Activated gamma-delta T cell treated with Interleukin-2 at 50 U/mL for 16 hours (primary cell): Measurements from ENCODE around the gene UBR3.

ENCODE experiments used
- DNase-seq: peaks from one replicate; pipeline ENCODE4 v3.0.0-alpha.2; 2020

The UBR3 gene

GRCh38 chr2:170006587-170007325 lies 179.5 kb downstream of the UBR3 start:
- DNase-seq, result no peak

GRCh38 chr2:170009209-170009608 lies 182.0 kb downstream of the UBR3 start:
- no peak for DNase-seq

- no peak for DNase-seq
These were observed 185.5 kb downstream of the UBR3 start for GRCh38 chr2:170012773-170013172.

GRCh38 chr2:170013802-170014551 lies 186.7 kb downstream of the UBR3 start:
- DNase-seq, result no peak

DNA sequence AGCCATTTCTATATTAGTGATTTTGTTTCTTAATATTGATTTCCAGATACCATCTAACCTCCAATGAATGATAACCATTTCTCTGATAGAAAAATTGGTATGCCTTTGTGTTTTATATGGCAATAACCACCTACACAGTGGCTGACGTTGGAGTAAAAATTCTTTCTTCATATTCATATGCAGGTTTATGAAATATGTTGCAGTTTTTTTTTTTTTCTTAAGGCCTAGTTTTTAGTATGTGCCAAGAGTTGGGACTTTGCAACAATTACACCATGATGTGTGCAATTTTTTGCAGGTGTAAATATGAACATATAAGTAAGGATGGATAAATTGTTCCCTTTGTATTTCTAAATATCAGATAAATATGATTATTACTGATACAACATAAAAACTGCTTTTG lies 187.5 kb downstream of the UBR3 start:
- DNase-seq, result no peak

DNA sequence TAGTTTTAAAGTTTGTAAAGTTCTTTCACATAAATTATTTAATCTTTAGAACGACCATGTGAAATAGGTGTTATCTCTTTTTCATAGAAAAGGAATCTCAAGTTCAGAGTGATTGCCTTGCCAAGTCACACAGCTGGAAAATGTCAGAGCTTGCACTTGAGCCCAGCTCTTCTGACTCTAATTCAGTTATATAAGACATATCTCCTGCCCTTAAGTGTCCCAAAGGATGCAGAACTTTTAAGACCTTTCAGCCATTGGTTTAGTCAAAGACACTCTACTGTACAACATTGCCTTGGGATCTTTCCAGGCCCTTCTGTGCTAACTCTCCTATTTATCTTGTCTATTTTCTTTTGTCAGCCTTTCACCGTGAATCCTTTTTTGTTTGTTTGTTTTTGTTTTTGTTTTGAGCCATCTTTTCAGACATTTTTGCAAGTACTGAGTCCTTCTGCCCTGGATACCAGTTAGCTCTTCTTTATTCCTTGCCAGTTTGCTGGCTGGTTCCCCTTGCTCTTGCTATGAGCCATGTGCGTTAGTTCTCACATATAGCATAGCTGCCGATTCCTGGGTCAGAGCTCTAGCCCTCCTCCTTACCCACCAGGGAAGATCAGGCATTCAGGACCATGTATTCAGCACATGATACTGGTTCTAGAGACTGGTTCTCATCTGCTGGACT lies 190.7 kb downstream of the UBR3 start:
- no peak for DNase-seq

DNA sequence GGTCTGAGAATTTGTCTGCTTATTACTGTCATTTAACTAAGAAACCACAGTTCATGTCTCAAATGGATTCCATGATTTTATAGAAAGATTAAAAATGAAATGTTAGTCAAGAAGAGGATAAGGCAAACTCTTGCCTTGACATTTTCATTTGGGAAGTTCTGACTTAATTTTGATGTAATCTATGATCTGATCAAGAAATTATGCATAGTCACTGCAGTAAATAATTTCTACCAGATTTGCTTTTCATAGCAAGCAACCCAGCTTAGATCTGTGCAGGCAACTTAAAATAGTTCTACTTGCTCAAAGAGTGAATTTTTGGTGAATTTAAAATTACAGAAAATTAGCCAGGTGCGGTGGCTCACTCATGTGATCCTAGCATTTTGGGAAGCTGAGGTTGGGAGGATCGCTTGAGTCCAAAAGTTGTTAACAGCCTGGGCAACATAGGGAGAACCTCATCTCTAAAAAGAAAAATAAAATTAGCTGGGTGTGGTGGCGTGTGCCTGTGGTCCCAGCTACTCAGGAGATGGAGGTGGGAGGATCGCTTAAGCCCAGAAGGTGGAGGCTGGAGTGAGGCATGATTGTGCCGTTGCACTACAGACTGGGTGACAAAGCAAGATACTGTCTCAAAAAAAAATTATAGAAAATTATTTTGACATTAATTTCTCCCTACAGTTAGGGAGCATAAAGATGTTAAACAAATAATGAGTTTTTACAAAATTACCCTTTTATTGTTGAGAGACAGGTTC lies 192.0 kb downstream of the UBR3 start:
- no peak for DNase-seq

GRCh38 chr2:170020777-170021176 lies 193.5 kb downstream of the UBR3 start:
- no peak for DNase-seq

DNA sequence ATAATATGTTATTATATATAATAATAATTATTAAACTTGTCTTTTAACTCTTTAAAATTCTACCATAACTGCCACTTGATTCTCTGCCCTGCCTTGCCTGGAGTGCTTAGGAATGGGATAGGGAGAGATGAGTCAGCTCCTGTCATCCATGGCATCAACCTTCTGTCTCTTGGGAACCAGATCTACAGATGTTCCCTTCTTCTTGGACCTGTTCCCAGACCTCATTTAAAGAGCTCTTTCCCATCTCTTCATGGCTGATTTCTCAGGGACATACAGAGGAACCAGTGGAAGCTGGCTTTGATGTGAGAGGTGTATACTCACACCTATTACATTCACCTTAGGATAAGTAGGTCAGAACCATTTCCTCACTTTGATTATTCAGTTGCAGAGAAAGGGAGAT lies 195.4 kb downstream of the UBR3 start:
- no peak for DNase-seq

DNA sequence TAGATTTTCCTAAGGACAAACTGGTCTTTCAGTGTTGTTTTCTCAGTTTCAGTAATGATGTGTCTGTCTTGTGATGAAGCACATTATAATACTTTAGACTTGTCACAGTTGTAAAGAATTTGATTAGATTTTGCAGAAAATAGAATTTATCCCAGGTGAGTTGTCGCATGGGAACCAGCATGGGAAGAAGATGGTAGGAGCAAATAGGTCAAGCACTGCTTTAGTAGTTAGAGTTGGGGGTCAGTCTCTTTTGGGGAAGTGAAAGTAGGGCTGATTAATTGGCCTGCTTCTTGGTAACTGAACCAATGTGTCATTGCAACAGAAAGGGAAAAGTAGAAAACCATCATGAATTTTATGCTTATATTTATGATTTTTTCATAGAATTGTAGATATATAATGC lies 197.5 kb downstream of the UBR3 start:
- no peak for DNase-seq

- no peak for DNase-seq
These were observed 198.0 kb downstream of the UBR3 start for GRCh38 chr2:170025223-170025622.

GRCh38 chr2:170026361-170026760 lies 199.1 kb downstream of the UBR3 start:
- DNase-seq, result no peak

GRCh38 chr2:170029551-170029950 lies 202.3 kb downstream of the UBR3 start:
- no peak for DNase-seq

DNA sequence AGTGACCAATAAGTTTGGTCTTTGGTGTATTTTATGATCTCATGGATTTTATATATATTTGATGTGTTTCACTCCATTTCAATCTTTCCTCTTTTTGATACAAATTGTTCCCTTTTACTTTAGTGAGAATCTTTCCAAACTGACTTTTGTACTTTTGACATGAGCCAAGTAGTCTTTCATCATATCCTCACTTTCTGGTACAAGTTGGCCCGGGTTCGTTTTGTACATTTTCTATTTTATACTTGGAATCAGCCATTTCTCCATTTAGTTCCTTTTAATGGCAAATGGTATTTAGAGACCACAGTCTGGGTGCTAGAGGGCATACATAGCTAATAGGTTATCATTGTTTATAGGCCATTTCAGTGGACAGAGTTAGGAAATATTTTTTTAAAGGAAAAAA lies 202.8 kb downstream of the UBR3 start:
- DNase-seq, result no peak

DNA sequence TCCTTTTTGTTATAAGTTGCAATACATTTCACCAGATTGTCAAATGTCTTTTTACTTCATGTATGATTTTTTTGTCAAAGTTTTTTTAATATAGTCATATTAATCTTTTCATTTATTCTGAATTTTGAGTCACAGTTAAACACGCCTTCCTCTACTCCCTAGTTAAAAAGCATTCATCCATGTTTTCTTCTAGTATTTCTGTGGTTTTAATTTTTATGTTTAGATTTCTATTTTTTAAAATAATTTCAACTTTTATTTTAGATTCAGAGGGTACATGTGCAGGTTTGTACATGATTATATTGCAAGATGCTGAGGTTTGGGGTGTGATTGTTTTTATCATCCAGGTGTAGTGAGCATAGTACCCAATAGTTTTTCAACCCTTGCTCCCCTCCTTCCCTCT lies 204.0 kb downstream of the UBR3 start:
- DNase-seq, result no peak

DNA sequence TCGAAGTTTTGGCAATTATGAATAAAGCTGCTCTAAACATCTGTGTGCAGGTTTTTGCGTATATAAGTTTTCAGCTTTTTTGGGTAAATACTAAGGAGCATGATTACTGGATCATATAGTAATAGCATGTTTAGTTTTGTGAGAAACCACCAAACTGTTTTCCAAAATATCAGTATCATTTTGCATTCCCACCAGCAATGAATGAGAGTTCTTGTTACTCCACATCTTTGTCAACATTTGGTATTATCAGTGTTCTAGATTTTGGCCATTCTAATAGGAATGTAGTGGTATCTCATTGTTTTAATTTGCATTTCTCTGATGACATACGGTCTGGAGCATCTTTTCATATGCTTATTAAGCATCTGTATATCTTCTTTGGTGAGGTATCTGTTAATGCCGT lies 207.3 kb downstream of the UBR3 start:
- no peak for DNase-seq

DNA sequence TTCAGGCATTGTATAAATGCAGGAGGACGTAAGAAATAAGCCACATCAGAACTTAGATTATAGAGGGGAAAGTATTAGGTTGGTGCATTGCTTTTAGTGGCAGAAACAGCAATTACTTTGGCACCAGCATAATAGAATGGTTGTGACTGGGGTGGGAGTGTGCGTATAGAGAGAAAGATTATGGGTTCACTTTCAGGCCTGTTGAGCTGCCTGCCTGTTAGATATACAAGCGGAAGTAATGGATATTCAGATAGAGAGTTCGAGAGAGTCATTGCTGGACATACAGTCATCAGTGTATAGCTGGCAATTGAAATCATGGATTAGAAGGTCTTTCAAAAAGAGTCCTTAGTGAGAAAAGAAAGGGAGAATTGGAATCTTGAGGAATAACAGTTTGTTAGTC lies 211.5 kb downstream of the UBR3 start:
- no peak for DNase-seq

DNA sequence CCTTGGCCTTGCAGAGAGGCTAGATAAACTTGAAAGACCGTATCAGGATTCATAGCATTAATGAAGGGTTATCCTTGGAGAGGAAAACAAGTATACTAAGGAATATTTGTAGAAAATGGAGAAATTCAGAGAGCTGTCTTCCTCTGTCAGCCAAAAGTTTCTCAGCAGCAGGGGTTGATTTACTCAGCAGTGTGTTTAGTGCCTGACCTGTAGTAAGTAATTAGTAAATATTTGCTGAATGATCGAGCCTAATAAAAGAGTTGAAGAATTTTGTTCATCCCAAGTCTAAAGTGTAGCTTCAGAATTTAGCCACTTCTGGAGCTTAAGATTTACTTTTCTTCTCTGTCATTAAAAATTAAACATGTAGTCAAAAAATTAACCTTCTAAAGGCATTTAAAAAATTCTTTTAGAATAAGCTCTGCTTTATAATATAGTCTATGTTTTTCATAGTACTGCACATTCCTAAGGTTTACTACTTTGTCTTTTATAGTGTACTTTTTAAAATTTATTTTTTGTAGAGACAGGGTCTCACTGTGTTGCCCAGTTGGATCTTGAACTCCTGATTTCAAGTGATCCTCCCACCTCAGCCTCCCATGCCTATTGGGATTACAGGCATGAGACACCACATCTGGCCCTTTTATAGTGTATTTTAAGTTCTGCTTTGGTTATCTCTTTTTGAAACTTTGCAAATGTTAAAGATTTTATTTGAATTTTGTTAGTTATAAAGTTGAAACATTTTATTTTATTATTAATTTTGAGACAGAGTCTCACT lies 212.3 kb downstream of the UBR3 start:
- no peak for DNase-seq

DNA sequence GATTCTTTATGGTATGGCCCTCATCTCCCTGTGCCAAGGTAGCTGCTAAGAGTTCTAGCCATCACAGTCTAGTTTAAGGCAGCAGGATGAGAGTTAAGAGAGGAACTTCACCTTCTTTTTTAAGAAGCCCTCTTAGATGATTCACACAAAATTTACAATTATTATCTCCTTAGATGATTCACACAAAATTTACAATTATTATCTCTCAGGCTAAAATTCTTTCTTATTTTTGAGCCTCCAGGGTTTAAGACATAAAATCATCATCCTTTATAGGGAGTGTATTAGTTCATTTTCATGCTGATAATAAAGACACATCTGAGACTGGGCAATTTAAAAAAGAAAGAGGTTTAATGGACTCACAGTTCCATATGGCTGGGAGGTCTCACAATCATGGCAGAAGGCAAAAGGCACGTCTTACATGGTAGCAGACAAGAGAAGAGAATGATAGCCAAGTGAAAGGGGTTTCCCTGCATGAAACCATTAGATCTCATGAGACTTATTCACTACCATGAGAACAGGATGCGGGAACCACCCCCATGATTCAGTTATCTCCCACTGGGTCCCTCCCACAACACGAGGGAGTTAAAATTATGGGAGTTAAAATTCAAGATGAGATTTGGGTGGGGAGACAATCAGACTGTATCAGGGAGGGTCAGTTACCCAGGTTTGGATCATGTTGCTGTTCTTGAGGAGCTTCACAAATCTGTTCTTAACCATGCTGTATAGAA lies 217.7 kb downstream of the UBR3 start:
- DNase-seq, result no peak

DNA sequence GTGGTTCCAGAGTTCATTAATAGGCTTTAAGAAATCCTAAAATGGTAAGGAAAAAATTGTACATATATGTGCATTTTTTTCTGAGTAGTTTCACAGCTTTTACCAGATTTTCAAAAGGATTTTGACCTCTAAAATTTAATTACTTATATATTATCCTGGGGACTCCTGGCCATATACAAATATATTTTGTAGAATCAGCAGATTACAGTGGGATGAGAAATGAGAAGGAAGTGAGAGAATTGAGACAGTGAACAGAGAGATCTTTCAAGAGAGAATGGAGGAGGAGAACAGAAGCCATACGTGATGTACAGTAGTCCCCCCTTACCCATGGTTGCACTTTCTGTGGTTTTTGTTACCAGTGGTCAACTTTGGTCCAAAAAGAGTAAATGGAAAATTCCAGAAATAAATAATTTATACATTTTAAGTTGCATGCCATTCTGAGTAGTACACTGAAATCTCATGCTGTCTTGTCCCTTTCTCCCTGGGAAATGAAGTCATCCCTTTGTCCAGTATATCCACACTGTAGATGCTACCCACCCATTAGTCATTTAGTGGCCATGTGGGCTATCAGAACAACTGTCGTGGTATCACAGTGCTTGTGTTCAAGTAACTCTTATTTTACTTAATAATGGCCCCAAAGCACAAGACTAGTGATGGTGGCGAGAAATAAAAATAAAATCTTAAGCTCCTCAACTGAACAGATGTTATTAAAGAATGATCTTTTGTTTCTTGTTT lies 220.2 kb downstream of the UBR3 start:
- no peak for DNase-seq

GRCh38 chr2:170052151-170052550 lies 224.9 kb downstream of the UBR3 start:
- DNase-seq, result no peak
